GF-D8 (cell line): ENCODE measurements around the gene SHLD1.

Source experiments
- DNase-seq: peaks from one replicate; lab custom pipeline; 2025; lab: John Stamatoyannopoulos, UW

The SHLD1 gene

DNA sequence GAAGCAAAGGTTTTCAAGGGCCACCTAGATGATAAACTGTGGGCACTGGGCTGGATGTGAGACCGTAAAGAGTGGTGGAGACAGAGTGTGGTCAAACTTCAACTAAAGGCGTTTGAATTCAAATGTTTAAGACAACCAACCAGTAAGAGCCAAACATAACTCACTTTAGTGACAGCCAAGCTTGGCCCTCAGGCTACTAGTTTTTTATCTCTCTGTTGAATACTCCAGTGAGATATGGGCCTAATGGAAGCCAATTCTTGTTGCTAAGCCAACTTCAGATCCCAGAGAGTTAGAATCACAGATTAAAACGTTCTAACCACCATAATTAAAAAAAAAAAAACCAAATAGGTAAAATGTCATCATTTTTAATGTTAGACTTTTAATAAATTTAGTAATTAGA, 142.9 kb downstream of the SHLD1 start:
- no peak for DNase-seq

- DNase-seq = no peak
Observed at GRCh38 chr20:5893621-5894020, 143.4 kb downstream of the SHLD1 start.

DNA sequence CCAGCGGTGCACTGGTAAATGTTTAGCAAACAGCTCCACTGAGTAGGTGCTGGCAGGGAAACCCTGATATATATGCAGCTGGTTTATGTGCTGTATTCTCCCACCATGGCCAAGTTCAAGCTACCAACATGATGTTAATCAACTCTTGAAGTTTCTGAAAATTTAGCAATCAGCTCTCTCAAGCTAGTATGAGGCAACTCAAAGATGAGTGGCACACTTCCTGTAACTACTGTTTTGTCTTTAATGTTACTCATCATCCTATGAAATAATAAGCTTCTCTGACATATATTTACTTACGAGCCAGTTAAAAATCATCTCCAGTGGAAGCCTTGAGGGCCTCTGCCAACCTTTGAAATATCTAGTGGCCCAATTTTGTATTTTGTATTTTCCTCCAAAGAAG, 145.4 kb downstream of the SHLD1 start:
- DNase-seq = no peak

DNA sequence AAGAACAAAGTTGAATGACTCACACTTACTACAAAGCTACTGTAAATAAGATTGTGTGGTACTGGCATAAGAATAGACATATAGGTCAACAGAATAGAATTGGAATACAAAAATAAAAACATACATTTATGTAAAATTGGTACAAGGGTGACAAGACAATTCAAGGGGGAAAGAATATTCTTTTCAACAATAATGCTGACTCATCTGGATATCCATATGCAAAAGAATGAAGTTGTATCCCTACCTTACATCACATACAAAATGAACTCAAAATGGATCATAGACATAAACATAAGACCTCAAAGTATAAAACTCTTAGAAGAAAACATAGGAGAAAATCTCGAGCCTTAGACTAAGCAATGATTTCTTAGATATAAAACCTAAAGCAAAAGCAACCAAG, 149.2 kb downstream of the SHLD1 start:
- no peak for DNase-seq

DNA sequence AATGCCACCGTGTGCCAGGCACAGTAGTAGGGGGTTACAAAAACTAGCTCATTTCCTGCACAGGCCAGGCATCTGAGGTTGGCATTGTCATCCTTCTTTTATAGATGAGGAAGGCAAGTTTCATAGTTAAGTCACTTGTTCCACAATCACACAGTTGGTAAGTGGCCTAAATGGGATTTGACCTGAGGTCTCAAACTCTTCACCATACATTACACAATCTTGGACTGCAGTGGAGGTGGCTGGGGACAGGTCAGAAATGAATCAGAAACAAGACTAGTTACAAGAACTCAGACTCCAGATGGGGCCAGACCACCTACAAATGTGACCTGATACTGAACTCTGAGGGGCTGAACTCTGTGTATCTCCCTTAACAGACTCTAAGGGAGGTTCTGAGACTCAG, 150.7 kb downstream of the SHLD1 start:
- no peak for DNase-seq

DNA sequence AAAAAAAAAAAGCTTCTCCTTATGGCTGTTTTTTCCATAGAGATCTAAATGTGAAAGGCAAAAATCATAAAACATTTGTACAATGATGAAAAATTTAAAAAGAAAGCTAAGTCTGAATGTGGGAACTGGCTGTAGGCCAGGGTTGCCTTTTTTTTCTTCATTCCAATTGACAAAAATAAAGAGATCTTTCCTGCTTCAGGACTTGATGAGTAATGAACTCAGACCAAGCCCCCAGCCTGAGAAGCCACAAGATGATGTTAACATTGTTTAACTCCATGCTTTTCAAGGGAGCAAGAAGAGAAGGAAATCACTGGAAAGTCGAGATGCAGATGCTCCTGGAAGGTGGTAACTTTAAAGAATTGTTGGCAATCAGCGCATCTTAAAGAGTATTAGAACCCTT, 158.8 kb downstream of the SHLD1 start:
- DNase-seq = no peak

GRCh38 chr20:5910186-5910585, 160.0 kb downstream of the SHLD1 start:
- DNase-seq = no peak

GRCh38 chr20:5913166-5913565, 163.0 kb downstream of the SHLD1 start:
- DNase-seq = no peak
